ENCODE results near the gene ARNT2.

Gene ARNT2

DNA sequence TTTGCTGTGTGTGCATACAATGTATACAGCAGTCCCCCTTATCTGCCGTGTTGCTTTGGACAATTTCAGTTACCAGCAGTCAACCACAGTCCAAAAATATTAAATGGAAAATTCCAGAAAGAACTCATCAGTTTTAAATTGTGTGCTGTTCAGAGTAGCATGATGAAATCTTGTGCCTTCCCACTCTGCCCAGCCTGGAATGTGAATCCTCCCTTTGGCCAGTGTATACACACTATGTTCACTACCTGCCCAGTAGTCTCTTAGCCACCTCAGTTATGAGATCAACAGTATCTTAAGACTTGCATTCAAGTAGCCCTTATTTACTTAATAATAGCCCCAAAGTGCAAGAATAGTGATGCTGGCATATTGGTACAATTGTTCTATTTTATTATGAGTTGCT, 157.3 kb downstream of the ARNT2 start:
- TF ChIP-seq CTCF (IDR thresholded peaks at IDR 0.05; ENCODE audit: borderline replicate concordance, control extremely low read depth, extremely low read depth, insufficient read depth, missing control alignments): no peak
- no peak for DNase-seq (ENCODE audit: low spot score)
- in situ Hi-C loops (cut with MboI; ENCODE audit: low sequenced_read_pairs, unreplicated experiment): no loop called here

DNA sequence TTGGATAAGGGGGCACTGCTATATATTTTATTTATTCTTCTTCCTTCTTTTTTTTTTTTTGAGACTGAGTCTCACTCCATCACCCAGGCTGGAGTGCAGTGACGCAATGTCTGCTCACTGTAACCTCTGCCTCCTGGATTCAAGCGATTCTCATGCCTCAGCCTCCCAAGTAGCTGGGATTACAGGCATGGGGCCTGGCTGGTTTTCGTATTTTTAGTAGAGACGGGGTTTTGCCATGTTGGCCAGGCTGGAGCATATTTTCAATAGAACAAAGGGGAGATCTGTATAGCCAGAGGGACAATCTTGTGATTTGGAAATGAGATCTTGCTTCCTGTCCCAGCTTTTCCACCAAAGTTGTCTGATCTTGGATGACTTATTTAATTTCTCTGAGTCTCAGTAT, 157.9 kb downstream of the ARNT2 start:
- in situ Hi-C loops (cut with MboI; ENCODE audit: low sequenced_read_pairs, unreplicated experiment): no loop called here

GRCh38 chr15:80562846-80563245, 158.7 kb downstream of the ARNT2 start:
- TF ChIP-seq CTCF (IDR thresholded peaks at IDR 0.05; ENCODE audit: borderline replicate concordance, control extremely low read depth, extremely low read depth, insufficient read depth, missing control alignments): no peak
- peak; percentile 7 for DNase-seq (ENCODE audit: low spot score)
- in situ Hi-C loops (cut with MboI; ENCODE audit: low sequenced_read_pairs, unreplicated experiment): no loop called here

More for the DNA sequence above, 157.9 kb downstream of the ARNT2 start:
- DNase-seq (ENCODE audit: low spot score): no peak
- no peak for TF ChIP-seq CTCF (IDR thresholded peaks at IDR 0.05; ENCODE audit: borderline replicate concordance, control extremely low read depth, extremely low read depth, insufficient read depth, missing control alignments)

GRCh38 chr15:80563372-80563997, 159.3 kb downstream of the ARNT2 start:
- no peak for DNase-seq (ENCODE audit: low spot score)
- in situ Hi-C loops (cut with MboI; ENCODE audit: low sequenced_read_pairs, unreplicated experiment): no loop called here
- TF ChIP-seq CTCF (IDR thresholded peaks at IDR 0.05; ENCODE audit: borderline replicate concordance, control extremely low read depth, extremely low read depth, insufficient read depth, missing control alignments): no peak

DNA sequence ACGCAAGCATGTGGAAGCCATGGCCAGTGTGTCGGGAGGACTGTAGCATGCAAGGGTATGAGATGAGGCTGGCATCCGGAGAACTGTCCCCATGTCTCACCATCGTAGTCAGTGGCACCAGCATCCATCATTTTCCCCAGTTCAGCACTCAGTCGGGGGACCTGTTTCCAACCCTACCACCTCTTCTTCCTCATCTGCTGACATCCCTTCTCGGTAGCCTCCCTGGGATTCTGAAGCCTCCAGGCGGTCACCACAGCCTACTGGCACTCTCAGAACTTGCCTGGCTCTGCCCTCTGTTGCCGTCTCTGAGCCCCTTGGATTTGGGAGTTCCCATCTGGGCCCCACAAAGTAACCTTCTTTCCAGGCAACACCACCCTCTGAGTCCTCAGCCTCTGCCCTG, 159.9 kb downstream of the ARNT2 start:
- no peak for TF ChIP-seq CTCF (IDR thresholded peaks at IDR 0.05; ENCODE audit: borderline replicate concordance, control extremely low read depth, extremely low read depth, insufficient read depth, missing control alignments)
- in situ Hi-C loops (cut with MboI; ENCODE audit: low sequenced_read_pairs, unreplicated experiment): no loop called here

DNA sequence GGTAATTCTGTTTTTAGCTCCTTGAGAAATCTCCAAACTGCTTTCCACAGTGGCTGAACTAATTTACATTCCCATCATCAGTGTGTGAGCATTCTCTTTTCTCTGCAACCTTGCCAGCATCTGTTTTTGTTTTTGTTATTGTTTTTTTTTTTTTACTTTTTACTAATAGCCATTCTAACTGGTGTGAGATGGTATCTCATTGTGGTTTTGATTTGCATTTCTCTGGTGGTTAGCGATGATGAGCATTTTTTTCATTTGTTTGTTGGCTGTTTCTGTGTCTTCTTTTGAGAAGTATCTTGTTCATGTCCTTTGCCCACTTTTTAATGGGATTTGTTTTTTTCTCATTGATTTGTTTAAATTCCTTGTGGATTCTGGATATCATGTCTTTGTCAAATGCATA, 161.2 kb downstream of the ARNT2 start:
- in situ Hi-C loops (cut with MboI; ENCODE audit: low sequenced_read_pairs, unreplicated experiment): no loop called here
- no peak for DNase-seq (ENCODE audit: low spot score)
- no peak for TF ChIP-seq CTCF (IDR thresholded peaks at IDR 0.05; ENCODE audit: borderline replicate concordance, control extremely low read depth, extremely low read depth, insufficient read depth, missing control alignments)

More for the DNA sequence above, 159.9 kb downstream of the ARNT2 start:
- DNase-seq (ENCODE audit: low spot score): no peak

Measured in GM13976 (cell line).